Measurements from ENCODE around the gene IMPDH2. TPM values are rescaled to one million over a fixed set of nuclear protein-coding genes. Genes with fewer than 3 reads are reported as not detected.

Gene IMPDH2
- total and polyA plus RNA-seq, 10 of the 15 experiments (the other 5 are each of a cell fraction or from before 2014, with no cell fraction given), result 190 to 424 (median 345) TPM

DNA sequence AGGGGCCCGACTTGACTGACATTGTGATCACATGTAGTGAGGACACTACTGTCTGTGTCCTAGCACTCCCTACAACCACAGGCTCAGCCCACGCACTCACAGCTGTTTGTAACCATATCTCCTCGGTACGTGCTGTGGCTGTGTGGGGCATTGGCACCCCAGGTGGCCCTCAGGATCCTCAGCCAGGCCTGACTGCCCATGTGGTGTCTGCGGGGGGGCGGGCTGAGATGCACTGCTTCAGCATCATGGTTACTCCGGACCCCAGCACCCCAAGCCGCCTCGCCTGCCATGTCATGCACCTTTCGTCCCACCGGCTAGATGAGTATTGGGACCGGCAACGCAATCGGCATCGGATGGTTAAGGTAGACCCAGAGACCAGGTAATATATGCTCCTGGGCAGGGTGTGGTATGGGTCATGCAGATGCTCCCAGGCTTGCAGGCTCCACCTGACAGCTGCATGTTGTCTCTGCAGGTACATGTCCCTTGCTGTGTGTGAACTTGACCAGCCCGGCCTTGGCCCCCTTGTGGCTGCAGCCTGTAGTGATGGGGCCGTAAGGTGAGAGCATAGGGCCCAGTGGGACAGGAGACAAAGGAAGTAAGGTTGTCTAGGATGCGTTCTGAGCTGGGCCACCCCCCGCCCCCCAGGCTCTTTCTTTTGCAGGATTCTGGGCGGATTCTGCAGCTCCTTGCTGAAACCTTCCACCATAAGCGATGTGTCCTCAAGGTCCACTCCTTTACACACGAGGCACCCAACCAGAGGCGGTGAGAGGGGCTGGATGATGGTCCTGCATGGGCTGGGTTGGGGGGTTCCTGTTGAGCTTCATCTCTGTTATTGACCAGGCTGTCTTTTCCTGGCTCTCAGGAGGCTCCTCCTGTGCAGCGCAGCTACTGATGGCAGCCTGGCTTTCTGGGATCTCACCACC lies 15.2 kb downstream of the IMPDH2 start:
- TF ChIP-seq RAD51 (IDR thresholded peaks at IDR 0.05) (no peak), MTA2 (IDR thresholded peaks at IDR 0.05; ENCODE audit: low read depth) (no peak), YY1 (IDR thresholded peaks at IDR 0.05; ENCODE audit: low read depth, low read length) (peak; percentile 43; the same call in 1 of the 2 replicates), BRCA1 (IDR thresholded peaks at IDR 0.05; ENCODE audit: low read depth, low read length) (no peak), RAD21 (IDR thresholded peaks at IDR 0.05; ENCODE audit: insufficient read depth, low read depth, low read length) (peak; percentile 48), SMC3 (IDR thresholded peaks at IDR 0.05; ENCODE audit: borderline replicate concordance, low read length) (peak; percentile 57), POLR2AphosphoS5 (IDR thresholded peaks at IDR 0.05; ENCODE audit: low read length) (peak; percentile 10; the same call in 1 of the 2 replicates), SMAD5 (IDR thresholded peaks at IDR 0.05; ENCODE audit: low read depth) (0 out of 2 replicates have a peak, but pooled peaks have one; percentile 17), CTCF (IDR thresholded peaks at IDR 0.05 in 2 of 3, conservative IDR thresholded peaks at IDR 0.05 in 1 of 3; ENCODE audit: control insufficient read depth in 2 of 3, extremely low read depth in 1 of 3, insufficient read depth in 1 of 3, low read depth in 3 of 3, low read length in 3 of 3) (peak; percentile 62 to 85 (median 71))
- ChIA-PET RAD21 (ENCODE audit: unreplicated experiment) (interaction anchor here (2.5 kb wide), 1 partner anchor 26 kb away, joined by 9 read pairs; no protein-coding TSS in a partner anchor), POLR2A (interaction anchor here (0.5 to 2.6 kb wide), 4 partner anchors 8 to 48 kb away, joined by 3 to 7 read pairs (median 5); partner anchors contain the start of gene NDUFAF3), SMC1A (ENCODE audit: uncharacterized antibody, unreplicated experiment) (interaction anchor here (1.0 kb wide), 1 partner anchor 26 kb away, joined by 3 read pairs; no protein-coding TSS in a partner anchor), CTCF (interaction anchor here (0.7 to 4.7 kb wide), 5 partner anchors 8 to 274 kb away, joined by 3 to 44 read pairs (median 6); no protein-coding TSS in a partner anchor)
- no peak for DNase-seq (ENCODE audit: low read depth, low spot score)
- Histone ChIP-seq H3K4me2 (ENCODE audit: control insufficient read depth, insufficient read depth) (no peak overlapping the region), H3K4me1 (ENCODE audit: control insufficient read depth, insufficient read depth, low read length) (peaks cover 5% of the 10 kb centered on the region; the same call in 1 of the 2 replicates), H3K9me3 (replicated peaks; ENCODE audit: control insufficient read depth, insufficient read depth, low read length) (no peaks in the 10 kb centered on the region), H3K36me3 (ENCODE audit: control insufficient read depth in 2 of 2, insufficient read depth in 2 of 2, low read length in 1 of 2) (peaks cover 24 to 30% of the 10 kb centered on the region in 2 experiments), H4K20me1 (ENCODE audit: control insufficient read depth, insufficient read depth) (0 out of 2 replicates have a peak, but pooled peaks cover 3% of the 10 kb centered on the region), H3K9ac (ENCODE audit: control insufficient read depth, insufficient read depth, low read length) (no peak overlapping the region), H3K4me3 (no peak overlapping the region), H3K27ac (ENCODE audit: control insufficient read depth, insufficient read depth) (no peak overlapping the region), H3K79me2 (ENCODE audit: control insufficient read depth, insufficient read depth, low read length) (peaks cover 16% of the 10 kb centered on the region), H2AFZ (ENCODE audit: control insufficient read depth, low read depth, low read length) (no peak overlapping the region), H3K27me3 (replicated peaks in 1 of 2; ENCODE audit: control insufficient read depth in 2 of 2, insufficient read depth in 2 of 2, low read length in 1 of 2) (no peaks in the 10 kb centered on the region)
- BruUV-seq (replicated peaks), result no TSS peak
- no peak for FAIRE-seq
- intact Hi-C loops (cut with micrococcal nuclease; ENCODE audit: unreplicated experiment), result loop anchor here (2.0 kb wide), 1 partner anchor 25 kb away; no protein-coding TSS in a partner anchor
- in situ Hi-C loops (cut with MboI), result no loop called here
- peak; percentile 67 for ATAC-seq
- 80% methylated on average over 24 of the region's 24 CpGs for WGBS (ENCODE audit: insufficient coverage, insufficient replicate concordance, low lambda C conversion rate, missing lambda C conversion rate)

Measured in GM12878 (cell line).